Upper lobe of right lung (tissue), 1 donor: ENCODE measurements around the gene MATCAP1. TPM values are rescaled to one million over a fixed set of nuclear protein-coding genes. Genes with fewer than 3 reads are reported as not detected.

ENCODE experiments used
- ATAC-seq: fragments of 200-7000 bp; cut with Tn5 transposase; one replicate; pipeline ENCODE4 v1.9.1; 2020; ENCODE audit warnings: mild to moderate bottlenecking, moderate library complexity
- DNase-seq: peaks from one replicate; pipeline ENCODE4 v3.0.0-alpha.2; 2020
- H3K27ac ChIP-seq: fragments of 200-600 bp; one replicate; pipeline ENCODE4 v1.8.0; 2022
- H3K27me3 ChIP-seq: fragments of 200-600 bp; one replicate; pipeline ENCODE4 v1.8.0; 2022; ENCODE audit warnings: mild to moderate bottlenecking
- H3K36me3 ChIP-seq: fragments of 200-600 bp; one replicate; pipeline ENCODE4 v1.8.0; 2022
- H3K4me1 ChIP-seq: fragments of 200-600 bp; one replicate; pipeline ENCODE4 v1.8.0; 2022
- H3K4me3 ChIP-seq: fragments of 200-600 bp; one replicate; pipeline ENCODE4 v1.8.0; 2022; ENCODE audit warnings: mild to moderate bottlenecking
- H3K9me3 ChIP-seq: fragments of 200-600 bp; one replicate; pipeline ENCODE4 v1.8.0; 2022
- CTCF ChIP-seq: fragments of 200-600 bp; IDR thresholded peaks from one replicate; pipeline ENCODE4 v1.8.0; 2022; ENCODE audit warnings: antibody characterized with exemption
- intact Hi-C: fragments of 100-400 bp; cut with DNase I; formaldehyde crosslinking; loops from one replicate; pipeline ENCODE4 v1.11.0; 2022
- total RNA-seq: library from RNA; stranded (reverse); fragmentation: NEBNext Ultra II Directional; extraction: Animal tissue kit (Norgen Biotek cat#: 25700); gene quantifications from one replicate; pipeline ENCODE4 v1.2.1, GENCODE V29; 2021
- donor health status: DM: no; HTN: yes; CAD: no; lungs with severe emphysema.

MATCAP1 gene
- total RNA-seq, 1 donor from 2014 or later: 28.4 TPM

- H3K4me3 ChIP-seq: peak overlapping the region; percentile 75
- H3K9me3 ChIP-seq: no peaks in the 10 kb centered on the region
- no peaks in the 10 kb centered on the region for H3K27me3 ChIP-seq
- peaks cover 7% of the 10 kb centered on the region for H3K4me1 ChIP-seq
- DNase-seq: no peak
- intact Hi-C loops: loop anchor here (10.0 kb wide), 1 partner anchor 175 kb away; no protein-coding TSS in a partner anchor
- no peak for TF ChIP-seq CTCF
- ATAC-seq: no peak
- no peak overlapping the region for H3K27ac ChIP-seq
- H3K36me3 ChIP-seq: peaks cover 41% of the 10 kb centered on the region
Measured at GRCh38 chr16:67149276-67150046, 34.3 kb downstream of the MATCAP1 start.

GRCh38 chr16:67148656-67149275, 35.0 kb downstream of the MATCAP1 start:
- Histone ChIP-seq H3K4me1 (peaks cover 7% of the 10 kb centered on the region), H3K9me3 (no peaks in the 10 kb centered on the region), H3K27ac (no peak overlapping the region), H3K36me3 (peaks cover 47% of the 10 kb centered on the region), H3K27me3 (no peaks in the 10 kb centered on the region), H3K4me3 (no peak overlapping the region)
- no peak for DNase-seq
- intact Hi-C loops: no loop called here
- no peak for ATAC-seq
- TF ChIP-seq CTCF: no peak

- H3K9me3 ChIP-seq: no peaks in the 10 kb centered on the region
- TF ChIP-seq CTCF: no peak
- peaks cover 7% of the 10 kb centered on the region for H3K4me1 ChIP-seq
- peaks cover 53% of the 10 kb centered on the region for H3K36me3 ChIP-seq
- intact Hi-C loops: no loop called here
- no peak overlapping the region for H3K27ac ChIP-seq
- no peak for ATAC-seq
- DNase-seq: no peak
- no peak overlapping the region for H3K4me3 ChIP-seq
- no peaks in the 10 kb centered on the region for H3K27me3 ChIP-seq
Measured at GRCh38 chr16:67148221-67148620, 35.5 kb downstream of the MATCAP1 start.

GRCh38 chr16:67147437-67148140, 36.2 kb downstream of the MATCAP1 start:
- Histone ChIP-seq H3K27ac (no peak overlapping the region), H3K27me3 (no peaks in the 10 kb centered on the region), H3K9me3 (no peaks in the 10 kb centered on the region), H3K4me3 (no peak overlapping the region), H3K4me1 (peaks cover 7% of the 10 kb centered on the region), H3K36me3 (peaks cover 59% of the 10 kb centered on the region)
- intact Hi-C loops: no loop called here
- no peak for DNase-seq
- TF ChIP-seq CTCF: no peak
- ATAC-seq: no peak

GRCh38 chr16:67146523-67147357, 37.0 kb downstream of the MATCAP1 start:
- H3K27me3 ChIP-seq: no peaks in the 10 kb centered on the region
- H3K9me3 ChIP-seq: no peaks in the 10 kb centered on the region
- peaks cover 68% of the 10 kb centered on the region for H3K36me3 ChIP-seq
- no peak overlapping the region for H3K4me3 ChIP-seq
- no peak overlapping the region for H3K27ac ChIP-seq
- ATAC-seq: no peak
- no peak for DNase-seq
- no peak for TF ChIP-seq CTCF
- H3K4me1 ChIP-seq: peaks cover 7% of the 10 kb centered on the region
- intact Hi-C loops: no loop called here
